Activated T-cell treated with anti-CD3 and anti-CD28 coated beads for 4 hours (primary cell): ENCODE measurements around the gene UBE2L3.
"Not testable (repeated sequence)": the region's sequence is repeated elsewhere in the genome, so short reads cannot be mapped to it uniquely, and the experiment has no call there.

ENCODE experiments used
- DNase-seq: peaks from one replicate; pipeline ENCODE4 v3.0.0-alpha.2; 2020

Gene UBE2L3

DNA sequence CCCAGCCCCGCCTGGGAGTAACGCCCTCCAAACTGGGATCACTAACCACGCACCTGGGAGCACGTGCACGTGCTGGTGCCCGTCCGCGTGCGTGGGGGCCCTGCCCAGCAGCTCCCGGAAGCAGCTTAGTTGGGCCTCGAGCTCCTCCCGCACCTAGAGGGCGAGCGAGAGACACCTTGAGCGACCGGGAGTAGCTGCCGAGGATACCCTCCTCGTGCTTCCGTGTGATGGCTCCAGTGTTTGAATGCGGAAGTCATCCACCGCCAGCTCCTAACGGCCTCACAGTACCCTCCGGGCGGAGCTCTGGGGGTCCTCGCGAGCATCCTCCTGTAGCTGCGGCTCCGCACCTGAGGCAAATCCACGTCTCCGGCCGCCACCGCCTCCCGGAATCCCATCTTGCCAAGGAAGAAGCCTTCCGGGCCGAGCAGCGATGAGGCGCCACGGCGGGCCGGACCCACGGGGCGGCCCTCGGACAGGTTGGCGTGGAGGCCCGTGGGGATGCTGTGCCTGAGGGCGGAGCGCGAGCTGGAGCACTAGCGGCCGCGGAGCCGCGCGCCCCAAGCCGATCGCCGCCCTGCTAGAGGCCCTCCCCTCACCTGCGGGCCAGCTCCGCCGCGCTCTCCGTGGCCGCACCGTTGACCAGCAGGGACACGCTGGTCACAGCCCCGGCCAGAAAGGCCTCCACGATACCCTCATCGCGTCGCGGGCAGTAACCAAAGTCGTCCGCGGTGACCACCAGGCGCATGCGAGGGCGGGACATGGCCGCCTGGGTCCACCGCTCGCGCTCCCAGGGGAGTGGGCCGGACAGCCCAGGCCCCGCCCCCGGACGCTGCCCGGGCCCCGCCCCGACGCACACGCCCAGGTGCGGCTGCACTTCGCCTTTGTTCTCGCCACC lies 62.0 kb downstream of the UBE2L3 start, which contains the start of gene YDJC:
Gene YDJC, minus strand, starts transcription at position 768 of the 895 bp plus-strand sequence. Its CDS starts 8 bp downstream, at position 760.
- peak; percentile 95 for DNase-seq

DNA sequence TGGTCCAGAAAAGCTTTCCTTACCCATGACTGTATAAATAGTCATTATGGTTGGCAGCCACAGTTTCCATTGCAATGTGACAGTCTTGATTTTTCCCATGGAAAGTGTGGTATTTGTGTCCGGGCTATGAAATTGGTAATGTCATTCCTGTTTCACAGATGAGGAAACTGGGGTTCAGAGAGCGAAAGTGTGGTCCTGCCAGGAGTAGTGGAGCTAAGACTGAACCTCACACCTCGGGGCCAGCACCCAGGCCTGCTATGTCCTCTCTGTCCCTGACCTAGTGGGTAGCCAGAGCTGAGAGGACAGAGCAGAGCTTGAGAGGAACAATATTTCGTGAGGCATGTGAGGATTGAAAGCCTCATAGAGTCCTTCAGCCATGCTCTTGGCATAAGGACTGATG lies 63.5 kb downstream of the UBE2L3 start:
- DNase-seq: no peak

DNA sequence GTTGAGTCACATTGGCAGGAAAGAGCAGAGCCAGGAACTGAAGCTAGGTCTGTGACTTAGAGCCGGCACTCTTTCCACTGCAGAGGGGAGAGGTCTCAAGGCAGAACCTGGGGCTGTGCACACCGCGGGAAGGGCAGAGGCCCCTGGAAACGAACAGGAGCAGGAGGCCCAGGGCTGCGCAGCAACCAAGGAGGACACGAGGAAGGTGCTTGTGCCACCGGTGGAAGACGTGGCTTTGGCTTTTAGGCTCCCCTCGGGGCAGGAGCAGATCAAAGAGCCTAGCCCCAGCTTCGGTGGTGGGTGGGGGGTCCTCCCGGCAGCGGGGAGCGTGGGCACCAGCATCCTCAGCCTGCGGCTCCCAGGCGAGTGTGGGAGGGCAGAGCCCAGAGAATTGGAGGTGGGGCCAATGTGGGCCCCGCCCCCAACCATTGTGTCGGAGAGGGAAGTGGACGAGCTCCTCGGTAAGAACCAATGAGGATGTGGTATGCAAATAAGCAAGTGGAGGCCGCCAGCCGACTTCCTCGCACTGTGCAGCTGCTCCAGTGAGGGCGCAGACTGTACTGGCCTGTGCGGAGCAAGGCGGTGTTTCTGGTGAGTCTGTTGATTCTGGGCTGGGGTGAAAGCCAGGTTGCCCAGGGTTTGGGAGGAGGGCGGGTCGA lies 64.9 kb downstream of the UBE2L3 start, which contains the start of gene CCDC116:
Gene CCDC116, plus strand, starts transcription at position 524 of the 659 bp plus-strand sequence. CDS start 422 bp downstream, outside the sequence.
- peak; percentile 42 for DNase-seq

DNA sequence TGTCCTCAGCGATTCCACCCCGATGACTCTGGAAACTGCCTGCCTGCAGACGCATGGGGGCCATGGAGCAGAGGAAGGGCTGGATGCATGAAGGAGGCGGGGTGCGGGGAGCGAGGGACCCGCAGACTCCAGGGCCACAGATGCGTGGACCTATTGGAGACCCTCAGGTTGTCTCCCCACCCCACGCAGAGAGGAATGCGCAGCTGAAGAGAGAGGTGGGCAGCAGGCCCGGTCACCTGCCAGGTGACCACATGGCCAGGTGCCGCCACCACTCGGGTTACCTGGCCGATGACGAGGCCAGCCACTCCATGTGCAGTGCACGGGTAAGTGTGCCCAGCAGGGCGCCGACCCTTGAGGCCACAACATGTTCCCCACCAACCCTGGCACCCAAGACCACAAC lies 65.4 kb downstream of the UBE2L3 start:
- DNase-seq: no peak

DNA sequence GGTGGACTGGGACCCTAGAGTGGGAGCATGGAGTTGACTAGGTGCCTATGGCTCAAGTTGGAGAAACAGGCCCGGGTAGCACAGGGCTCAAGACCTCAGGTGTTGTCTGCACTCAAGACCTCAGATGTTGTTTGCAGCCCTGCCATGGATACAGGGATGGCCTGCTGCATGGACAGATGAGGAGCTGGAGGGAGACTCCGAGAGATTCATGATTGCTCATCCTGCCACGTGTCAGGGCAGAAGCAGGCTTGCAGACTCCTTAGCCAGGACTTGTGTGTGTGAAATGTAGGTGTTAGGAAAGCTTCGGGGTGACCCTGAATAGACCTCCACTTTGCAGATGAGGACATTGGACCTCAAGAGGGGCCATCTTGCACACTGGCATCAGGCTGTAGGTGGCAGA lies 66.0 kb downstream of the UBE2L3 start:
- no peak for DNase-seq

DNA sequence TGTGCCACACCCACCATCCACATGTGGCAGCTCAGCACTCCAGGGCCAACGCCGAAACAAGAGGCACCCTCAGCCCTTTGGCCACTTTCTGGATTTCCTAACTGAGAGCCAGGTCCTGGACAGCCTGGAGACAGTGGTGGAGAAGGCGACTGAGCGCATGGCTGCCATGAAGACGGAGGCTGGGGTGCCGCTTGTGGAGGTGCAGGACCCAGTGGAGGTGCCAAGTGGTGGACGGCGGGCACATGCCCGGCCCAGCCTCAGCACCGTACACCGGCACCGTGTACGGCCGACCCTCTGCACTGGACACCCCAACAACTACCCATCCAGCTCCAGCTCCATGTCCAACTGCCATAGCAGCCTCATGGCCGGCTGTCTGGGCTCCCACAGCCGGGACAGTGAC lies 66.6 kb downstream of the UBE2L3 start:
- no peak for DNase-seq

DNA sequence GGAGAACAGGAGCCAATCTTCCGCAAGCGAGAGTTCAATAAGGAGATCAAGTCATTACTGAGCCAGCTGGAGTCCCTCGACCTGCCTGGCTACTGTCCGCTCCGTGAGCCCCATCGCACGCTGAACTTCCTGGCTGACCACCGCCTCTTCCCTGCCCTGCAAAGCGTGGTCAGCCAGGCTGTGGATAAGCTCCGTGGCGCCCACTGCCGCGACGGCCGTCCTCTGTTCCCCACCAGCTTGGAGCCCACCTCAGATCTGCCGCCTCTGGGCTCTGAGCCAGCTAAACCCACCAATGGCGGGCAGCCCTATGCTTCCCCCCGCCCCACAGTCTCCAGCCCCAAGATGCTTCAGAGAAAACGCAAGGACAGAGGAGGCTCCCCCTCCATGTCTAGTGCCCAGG lies 67.3 kb downstream of the UBE2L3 start:
- DNase-seq: no peak

DNA sequence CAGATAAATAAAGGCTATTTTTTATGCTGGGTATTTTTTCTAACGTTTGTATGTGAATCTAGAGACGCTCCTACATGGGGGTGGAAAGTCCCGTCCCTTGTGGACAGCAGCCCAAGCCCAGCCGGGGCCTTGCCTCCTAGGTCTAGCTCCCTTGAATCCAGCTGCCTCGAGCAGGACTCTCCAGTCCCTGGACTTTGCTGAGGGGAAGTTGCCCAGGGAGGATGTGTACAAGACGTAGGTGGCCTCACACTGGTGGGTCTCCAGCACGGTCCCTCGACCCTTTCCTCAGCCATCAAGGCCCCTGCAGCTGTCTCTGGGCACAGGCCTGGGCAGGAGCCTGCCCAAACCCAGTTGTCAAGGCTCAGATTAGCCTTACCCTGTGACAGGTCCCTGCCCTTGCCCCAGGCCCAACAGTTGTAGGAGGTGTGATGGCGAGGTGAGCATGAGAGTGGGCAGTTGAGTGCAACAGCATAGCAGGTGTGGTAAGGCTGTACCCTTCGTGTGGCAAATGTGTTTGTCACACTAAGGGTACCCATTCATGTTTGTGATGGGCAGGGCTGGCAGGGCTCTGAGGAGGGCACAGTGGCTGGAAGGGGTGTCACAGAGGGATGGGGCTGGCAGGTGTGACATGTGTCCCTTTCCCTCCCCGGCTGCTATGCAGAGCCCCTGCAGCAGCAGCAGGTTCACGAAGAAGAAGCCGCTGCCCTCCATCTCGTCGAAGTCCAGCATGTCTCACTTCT lies 68.4 kb downstream of the UBE2L3 start:
- DNase-seq: no peak

DNA sequence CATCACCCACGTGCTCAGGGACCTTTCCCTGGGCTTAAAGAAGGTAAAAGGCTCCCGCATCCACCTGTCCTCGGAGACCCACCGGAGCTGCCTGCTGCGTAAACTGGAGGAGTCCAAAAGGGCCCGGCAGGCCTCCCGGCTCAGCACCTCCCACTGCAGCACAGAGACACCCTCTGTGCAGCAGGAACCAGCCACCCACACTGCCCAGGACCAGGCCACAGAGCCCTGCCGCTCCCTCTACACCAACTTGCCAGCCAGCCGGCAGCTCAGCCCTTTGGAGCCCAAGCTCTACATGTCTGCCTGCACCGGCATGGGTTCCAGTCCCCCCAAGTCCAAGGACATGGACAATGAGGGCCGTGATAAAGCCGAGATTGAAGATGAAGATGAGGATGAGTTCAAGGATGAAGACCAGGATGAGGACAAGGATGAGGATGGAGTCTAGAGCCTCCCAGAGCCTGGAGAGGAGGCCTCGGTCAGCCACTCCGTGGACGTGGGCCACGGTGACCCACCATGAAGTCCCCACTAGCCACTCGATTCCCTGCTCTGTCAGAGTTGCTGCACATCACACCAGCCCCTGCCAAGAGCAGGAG lies 69.2 kb downstream of the UBE2L3 start:
- DNase-seq: no peak

DNA sequence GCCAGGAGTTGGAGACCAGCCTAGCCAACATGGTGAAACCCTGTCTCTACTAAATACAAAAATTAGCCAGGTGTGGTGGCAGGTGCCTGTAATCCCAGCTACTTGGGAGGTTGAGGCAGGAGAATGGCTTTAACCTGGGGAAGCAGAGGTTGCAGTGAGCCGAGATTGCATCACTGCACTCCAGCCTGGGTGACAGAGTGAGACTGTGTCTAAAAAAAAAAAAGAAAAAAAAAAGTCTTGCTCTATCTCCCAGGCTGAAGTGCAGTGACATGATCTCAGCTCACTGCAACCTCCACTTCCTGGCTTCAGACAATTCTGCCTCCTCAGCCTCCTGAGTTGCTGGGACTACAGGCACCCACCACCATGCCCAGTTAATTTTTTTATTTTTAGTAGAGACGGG lies 69.9 kb downstream of the UBE2L3 start:
- not testable (repeated sequence) for DNase-seq

DNA sequence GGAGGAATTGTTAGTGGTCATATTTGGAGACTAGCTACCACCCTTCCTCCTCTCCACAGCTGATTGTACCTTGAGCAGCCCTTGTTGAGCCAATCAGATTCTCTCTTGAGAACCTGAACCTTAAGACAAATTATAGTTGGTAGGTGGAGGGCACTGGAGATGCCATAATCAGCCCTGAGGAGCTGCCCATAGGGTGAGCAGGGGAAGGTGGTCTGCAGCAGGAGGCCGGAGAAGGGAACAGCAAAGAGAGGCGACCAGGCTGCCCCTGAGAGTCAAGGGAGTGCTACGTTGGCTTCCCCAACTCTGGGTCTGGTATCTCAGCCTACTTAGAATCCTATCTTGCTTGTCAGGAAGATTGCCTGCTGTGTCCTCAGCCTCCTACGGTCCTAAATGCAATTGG lies 71.8 kb downstream of the UBE2L3 start:
- DNase-seq: no peak

DNA sequence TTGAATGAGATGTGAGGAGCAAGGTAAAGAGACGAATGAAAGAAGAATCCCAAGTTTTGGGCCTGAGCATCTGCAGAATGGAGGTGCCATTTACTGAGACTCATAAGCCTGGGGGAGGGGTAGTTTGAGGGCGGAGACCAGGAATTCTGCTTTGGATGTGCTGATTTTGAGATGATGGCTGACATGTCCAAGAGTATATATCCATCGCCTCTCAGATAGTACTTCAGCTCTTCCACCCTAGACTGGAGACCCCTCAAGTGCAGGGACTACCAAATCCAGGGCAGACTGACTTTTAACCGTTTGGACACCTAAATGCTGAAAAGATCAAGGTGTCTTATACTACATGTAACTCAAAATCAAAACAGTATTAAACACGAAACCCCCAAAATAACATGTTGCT lies 73.3 kb downstream of the UBE2L3 start:
- DNase-seq: no peak

DNA sequence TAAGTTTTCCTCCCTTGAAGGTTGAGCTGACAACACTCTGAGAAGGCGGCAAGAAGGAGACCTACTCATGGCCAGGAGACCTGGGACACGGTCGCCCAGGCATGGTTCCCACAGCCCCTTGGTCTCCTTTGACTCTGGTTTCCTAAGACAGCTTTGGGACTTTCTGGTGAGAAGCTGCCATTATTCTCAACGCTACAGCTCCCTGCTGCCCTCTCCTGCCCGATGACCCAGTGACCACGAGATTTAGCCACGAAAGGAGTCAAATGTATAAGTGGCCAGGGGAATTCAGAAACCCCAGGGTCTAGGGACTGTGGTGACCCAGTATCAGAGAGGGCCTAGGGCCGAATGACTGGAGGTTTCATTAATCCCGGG lies 73.9 kb downstream of the UBE2L3 start:
- DNase-seq: no peak

DNA sequence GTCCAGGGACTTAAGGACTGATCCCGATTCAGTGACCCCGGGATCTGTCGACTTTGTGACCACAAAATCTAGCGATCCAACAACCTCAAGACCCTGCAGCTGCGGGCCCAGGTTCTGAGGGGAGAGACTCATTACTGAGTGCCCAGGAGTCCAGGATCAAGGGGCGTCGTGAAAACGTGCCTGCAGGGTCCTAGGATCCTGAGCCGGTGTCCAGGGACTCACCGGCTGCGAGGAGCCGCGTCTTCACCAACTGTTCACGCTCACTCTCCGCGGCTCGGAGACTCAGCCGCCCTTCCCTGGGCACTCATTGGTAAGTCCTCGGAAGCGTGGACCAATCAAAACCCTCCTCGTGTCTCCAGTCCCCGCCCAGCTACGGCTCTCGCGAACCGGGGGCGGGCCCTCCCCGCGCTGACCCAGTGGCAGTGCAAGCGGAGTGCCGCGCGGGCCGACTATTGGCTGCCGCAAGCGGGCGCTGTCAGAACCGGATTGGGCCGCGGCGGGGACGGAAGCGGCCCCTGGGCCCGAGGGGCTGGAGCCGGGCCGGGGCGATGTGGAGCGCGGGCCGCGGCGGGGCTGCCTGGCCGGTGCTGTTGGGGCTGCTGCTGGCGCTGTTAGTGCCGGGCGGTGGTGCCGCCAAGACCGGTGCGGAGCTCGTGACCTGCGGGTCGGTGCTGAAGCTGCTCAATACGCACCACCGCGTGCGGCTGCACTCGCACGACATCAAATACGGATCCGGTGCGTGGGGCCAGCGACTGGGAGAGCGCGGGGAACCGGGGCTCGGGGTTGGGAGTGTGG lies 74.5 kb downstream of the UBE2L3 start, which contains the start of gene SDF2L1:
Gene SDF2L1, plus strand, starts transcription at position 514 of the 795 bp plus-strand sequence. Its CDS starts 35 bp downstream, at position 549.
- peak; percentile 96 for DNase-seq

DNA sequence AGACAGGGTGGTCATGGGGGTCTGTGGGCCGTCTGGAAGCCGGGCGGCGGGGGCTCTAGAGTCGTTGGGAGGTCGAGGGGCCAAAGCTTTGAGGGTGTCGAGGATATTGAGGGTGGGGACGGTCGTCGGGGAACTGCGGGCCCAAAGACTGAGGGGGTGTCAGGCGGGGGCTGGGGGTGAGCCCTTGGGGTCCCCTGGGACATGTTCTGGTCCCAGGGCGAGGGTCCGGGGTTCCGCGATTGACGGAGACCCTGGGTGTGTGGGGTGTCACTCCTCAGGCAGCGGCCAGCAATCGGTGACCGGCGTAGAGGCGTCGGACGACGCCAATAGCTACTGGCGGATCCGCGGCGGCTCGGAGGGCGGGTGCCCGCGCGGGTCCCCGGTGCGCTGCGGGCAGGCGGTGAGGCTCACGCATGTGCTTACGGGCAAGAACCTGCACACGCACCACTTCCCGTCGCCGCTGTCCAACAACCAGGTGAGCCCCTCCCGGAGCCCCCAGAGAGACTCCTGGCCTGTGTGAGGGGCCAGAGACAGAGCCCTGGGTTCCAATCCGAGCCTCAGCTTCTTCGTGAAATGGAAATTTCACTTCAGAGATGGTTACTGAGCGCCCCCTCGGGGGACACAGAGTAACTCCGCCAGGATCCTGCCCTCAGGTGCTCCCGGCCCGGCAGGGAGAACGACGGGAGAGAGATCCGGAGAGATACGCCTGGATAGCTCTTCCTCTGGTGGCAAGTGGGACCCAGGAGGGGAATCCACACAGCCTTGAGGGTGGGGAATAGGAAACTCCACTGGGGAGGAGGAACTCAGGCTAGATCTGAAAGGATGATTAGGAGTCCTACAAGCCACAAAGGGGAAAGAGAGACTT lies 75.3 kb downstream of the UBE2L3 start:
- DNase-seq: peak; percentile 56

DNA sequence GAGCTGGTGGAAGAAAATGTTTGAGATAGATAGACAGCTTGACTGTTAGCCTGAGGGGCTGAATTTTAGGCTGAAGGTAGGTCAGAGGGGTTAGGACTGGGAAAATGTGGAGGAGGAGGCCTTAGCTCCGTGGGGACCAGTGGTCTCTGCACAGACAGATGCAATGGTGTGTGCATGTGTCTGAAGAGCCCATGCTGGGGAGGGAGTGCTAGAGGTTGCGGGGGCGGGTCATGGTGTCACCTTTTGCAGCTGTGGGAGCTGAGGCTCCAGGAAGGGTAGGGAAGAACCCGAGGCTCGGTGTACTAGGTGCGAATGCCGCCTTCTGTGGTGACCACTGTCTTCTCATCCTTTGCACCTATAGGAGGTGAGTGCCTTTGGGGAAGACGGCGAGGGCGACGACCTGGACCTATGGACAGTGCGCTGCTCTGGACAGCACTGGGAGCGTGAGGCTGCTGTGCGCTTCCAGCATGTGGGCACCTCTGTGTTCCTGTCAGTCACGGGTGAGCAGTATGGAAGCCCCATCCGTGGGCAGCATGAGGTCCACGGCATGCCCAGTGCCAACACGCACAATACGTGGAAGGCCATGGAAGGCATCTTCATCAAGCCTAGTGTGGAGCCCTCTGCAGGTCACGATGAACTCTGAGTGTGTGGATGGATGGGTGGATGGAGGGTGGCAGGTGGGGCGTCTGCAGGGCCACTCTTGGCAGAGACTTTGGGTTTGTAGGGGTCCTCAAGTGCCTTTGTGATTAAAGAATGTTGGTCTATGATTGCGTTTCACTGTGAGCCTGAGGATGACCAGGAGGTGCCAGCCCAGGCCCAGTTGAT lies 76.2 kb downstream of the UBE2L3 start:
- no peak for DNase-seq

DNA sequence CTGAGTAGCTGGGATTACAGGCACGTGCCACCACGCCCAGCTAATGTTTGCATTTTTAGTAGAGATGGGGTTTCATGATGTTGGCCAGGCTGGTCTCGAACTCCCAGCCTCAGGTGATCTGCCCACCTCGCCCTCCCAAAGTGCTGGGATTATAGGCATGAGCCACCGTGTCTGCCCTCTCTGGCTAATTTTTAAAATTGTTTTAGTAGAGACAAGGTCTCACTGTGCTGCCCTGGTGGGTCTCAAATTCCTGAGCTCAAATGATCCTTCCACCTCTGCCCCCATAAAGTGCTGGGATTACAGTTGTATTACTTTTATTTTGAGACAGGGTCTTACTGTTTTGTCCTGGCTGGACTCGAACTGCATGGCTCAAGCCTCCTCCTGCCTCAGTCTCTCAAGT lies 78.0 kb downstream of the UBE2L3 start:
- not testable (repeated sequence) for DNase-seq

DNA sequence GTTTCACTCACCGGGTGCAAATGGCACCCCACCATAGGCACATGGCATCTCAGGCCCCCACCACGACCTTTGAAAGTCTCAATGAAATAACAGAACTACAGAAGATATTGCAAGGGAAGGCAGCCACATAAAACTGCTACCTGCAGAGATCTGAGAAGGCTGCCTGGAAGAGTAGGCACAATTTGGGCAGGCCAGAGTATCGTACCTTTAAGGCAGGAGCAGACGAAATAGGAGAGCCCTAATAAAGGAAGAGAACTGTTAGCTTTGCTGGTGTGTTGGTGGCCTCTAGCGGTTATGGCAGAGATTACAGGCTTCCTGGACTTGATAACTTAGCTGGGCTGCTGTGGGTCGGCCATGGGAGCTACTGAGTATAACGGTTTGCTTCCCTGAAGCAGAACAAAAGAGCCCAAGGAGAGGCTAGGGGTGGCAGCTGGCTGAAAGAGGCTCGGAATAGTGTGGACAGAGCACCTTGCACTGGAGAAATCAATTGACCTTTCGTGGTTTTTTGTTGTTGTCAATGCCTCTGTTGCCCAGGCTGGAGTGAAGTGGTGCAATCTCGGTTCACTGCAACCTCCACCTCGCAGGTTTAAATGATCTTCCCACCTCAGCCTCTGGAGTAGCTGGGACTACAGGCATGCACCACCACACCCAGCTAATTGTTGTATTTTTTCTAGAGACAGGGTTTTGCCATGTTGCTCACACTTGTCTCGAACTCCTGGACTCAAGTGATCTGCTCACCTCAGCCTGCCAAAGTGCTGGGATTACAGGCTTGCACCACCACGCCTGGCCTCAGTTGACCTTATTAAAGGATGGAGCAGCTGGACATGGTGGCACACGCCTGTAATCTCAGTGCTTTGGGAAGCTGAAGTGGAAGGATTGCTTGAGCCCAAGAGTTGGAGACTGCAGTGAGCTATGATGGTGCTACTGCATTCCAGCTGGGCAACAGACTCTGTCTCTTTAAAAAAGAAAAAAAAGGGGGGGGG lies 79.4 kb downstream of the UBE2L3 start:
- peak; percentile 71 for DNase-seq

DNA sequence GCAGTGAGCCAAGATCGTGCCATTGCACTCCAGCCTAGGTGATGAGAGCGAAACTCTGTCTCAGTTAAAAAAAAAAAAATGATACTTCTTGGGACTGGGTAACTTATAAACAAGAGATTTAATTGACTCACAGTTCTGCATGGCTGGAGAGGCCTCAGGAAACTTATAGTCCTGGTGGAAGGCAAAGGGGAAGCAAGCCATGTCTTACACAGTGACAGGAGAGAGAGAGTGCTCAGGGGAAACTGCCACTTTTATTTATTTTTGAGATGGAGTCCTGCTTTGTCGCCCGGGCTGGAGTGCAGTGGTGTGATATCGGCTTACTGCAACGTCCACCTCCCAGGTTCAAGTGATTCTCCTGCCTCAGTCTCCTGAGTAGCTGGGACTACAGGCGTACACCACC lies 82.8 kb downstream of the UBE2L3 start:
- no peak for DNase-seq
